Glomerular visceral epithelial cell (primary cell): ENCODE data around the gene PAX3.
"Not testable (repeated sequence)": the region's sequence is repeated elsewhere in the genome, so short reads cannot be mapped to it uniquely, and the experiment has no call there.

Source experiments
- DNase-seq: peaks from one replicate; pipeline ENCODE4 v3.0.0-alpha.2; 2016; ENCODE audit errors: extremely low spot score

Gene PAX3

GRCh38 chr2:222214885-222215284, 83.9 kb downstream of the PAX3 start:
- no peak for DNase-seq

GRCh38 chr2:222213049-222213448, 85.7 kb downstream of the PAX3 start:
- no peak for DNase-seq

GRCh38 chr2:222212571-222212970, 86.2 kb downstream of the PAX3 start:
- DNase-seq = no peak

GRCh38 chr2:222208010-222208690, 90.6 kb downstream of the PAX3 start:
- DNase-seq = no peak

GRCh38 chr2:222205136-222205535, 93.7 kb downstream of the PAX3 start:
- no peak for DNase-seq

- DNase-seq = peak; percentile 8
Observed at GRCh38 chr2:222203041-222203440, 95.8 kb downstream of the PAX3 start.

- no peak for DNase-seq
Observed at GRCh38 chr2:222196159-222196558, 102.6 kb downstream of the PAX3 start.

GRCh38 chr2:222194669-222195068, 104.1 kb downstream of the PAX3 start:
- no peak for DNase-seq

GRCh38 chr2:222193328-222193983, 105.3 kb downstream of the PAX3 start:
- DNase-seq = no peak

- no peak for DNase-seq
Observed at GRCh38 chr2:222180619-222181018, 118.2 kb downstream of the PAX3 start.

GRCh38 chr2:222179592-222179991, 119.2 kb downstream of the PAX3 start:
- no peak for DNase-seq

GRCh38 chr2:222178450-222178849, 120.3 kb downstream of the PAX3 start:
- no peak for DNase-seq

- DNase-seq = no peak
Observed at GRCh38 chr2:222176890-222177289, 121.9 kb downstream of the PAX3 start.

- DNase-seq = no peak
Observed at GRCh38 chr2:222174450-222174849, 124.3 kb downstream of the PAX3 start.

- peak; percentile 8 for DNase-seq
Observed at GRCh38 chr2:222169346-222169745, 129.5 kb downstream of the PAX3 start.

GRCh38 chr2:222167762-222168161, 131.0 kb downstream of the PAX3 start:
- DNase-seq = no peak

- DNase-seq = no peak
Observed at GRCh38 chr2:222160944-222161343, 137.9 kb downstream of the PAX3 start.

- DNase-seq = no peak
Observed at GRCh38 chr2:222160125-222160524, 138.7 kb downstream of the PAX3 start.

- DNase-seq = no peak
Observed at GRCh38 chr2:222159221-222159620, 139.6 kb downstream of the PAX3 start.

- not testable (repeated sequence) for DNase-seq
Observed at GRCh38 chr2:222155003-222155664, 143.7 kb downstream of the PAX3 start.
